Heart right ventricle (tissue), 16 donors: ENCODE results near the gene ZNF710. TPM values are rescaled to one million over a fixed set of nuclear protein-coding genes. Genes with fewer than 3 reads are reported as not detected.

Experiments
- ATAC-seq, 8 donors: fragments of 200-7000 bp; cut with Tn5 transposase; one replicate each; pipeline ENCODE4 v1.9.1; 2020; ENCODE audit warnings: mild to moderate bottlenecking in 8 of 8, moderate library complexity in 8 of 8, moderate number of reproducible peaks in 1 of 8
- DNase-seq, 2 donors: peaks; one replicate each; pipeline ENCODE4 v3.0.0-alpha.2; 2020
- H3K27ac ChIP-seq, 10 donors: fragments of 200-600 bp; sonication (generic) in 2 of 10; one replicate each; pipeline versions ENCODE4 v1.5.0 to v1.8.0; 2020 to 2022; ENCODE audit warnings: mild to moderate bottlenecking in 3 of 10
- H3K27me3 ChIP-seq, 7 donors: fragments of 200-600 bp; one replicate each; pipeline ENCODE4 v1.8.0; 2021 to 2022; ENCODE audit warnings: mild to moderate bottlenecking in 2 of 7
- H3K36me3 ChIP-seq, 9 donors: fragments of 200-600 bp; sonication (generic) in 1 of 9; one replicate each; pipeline versions ENCODE4 v1.5.0 to v1.8.0; 2020 to 2022; ENCODE audit warnings: mild to moderate bottlenecking in 2 of 9
- H3K4me1 ChIP-seq, 9 donors: fragments of 200-600 bp; sonication (generic) in 1 of 9; one replicate each; pipeline versions ENCODE4 v1.5.0 to v1.8.0; 2020 to 2022; ENCODE audit warnings: mild to moderate bottlenecking in 4 of 9
- H3K4me3 ChIP-seq, 10 donors: fragments of 200-600 bp; sonication (generic) in 2 of 10; one replicate each; pipeline versions ENCODE4 v1.5.0 to v1.8.0; 2020 to 2022; ENCODE audit warnings: mild to moderate bottlenecking in 7 of 10, moderate library complexity in 2 of 10
- H3K9me3 ChIP-seq, 11 donors: fragments of 200-600 bp in 10 of 11; sonication (generic) in 2 of 11; one replicate each; pipeline versions ENCODE4 v1.5.0 to v1.8.0; 2013 to 2022; ENCODE audit warnings: mild to moderate bottlenecking in 2 of 11, control low read depth in 1 of 11, moderate library complexity in 1 of 11
- WGBS, 2 donors: extraction: QIAGEN DNeasy Blood & Tissue Kit; methylation state at CpG; one replicate each; pipeline ENCODE4 v1.1.7; 2013; ENCODE audit warnings: inconsistent platforms in 1 of 2; 5-methylcytosine and 5-hydroxymethylcytosine counted together
- intact Hi-C, 10 donors: fragments of 100-400 bp; cut with DNase I; formaldehyde crosslinking; loops; one replicate each; pipeline versions ENCODE4 v1.11.1 to v1.14.2; 2022
- polyA plus RNA-seq, 2 donors: library from polyadenylated mRNA; stranded (reverse); fragments of 200-250 nt; gene quantifications; one replicate each; pipeline ENCODE4 v1.2.3, GENCODE V29; 2013
- total RNA-seq, 10 donors: library from RNA; stranded (reverse); fragmentation: NEBNext Ultra II Directional in 3 of 10; extraction: Animal tissue kit (Norgen Biotek cat#: 25700) in 3 of 10; gene quantifications; one replicate each; pipeline versions ENCODE4 v1.2.1 to v1.2.4, GENCODE V29; 2021 to 2023
- TF ChIP-seq, protein P1 (sequence below), 9 donors: fragments of 200-600 bp; sonication (generic) in 2 of 9; IDR thresholded peaks; one replicate each; pipeline versions ENCODE4 v1.5.0 to v1.8.0; 2021 to 2022; ENCODE audit warnings: antibody characterized with exemption in 9 of 9, mild to moderate bottlenecking in 5 of 9, moderate library complexity in 1 of 9
- donor health status: Arrhythmogenic right ventricular cardiomyopathy.
- donor health status: ischemic (EF 13 %, LVEDD 7.1; RV severe dilation, severe dysfunction).
- donor health status: healthy with polysubstance abuse.
- donor health status: DM: no; HTN: yes; CAD: no.
- donor health status: DM: no; HTN: no; CAD: no.
- donor health status: ischemic (EF 25% LVEDD 6.9; RV normal size, moderate dysfunction).
- donor health status: ischemic (EF 25% LVEDD 5.7; RV mildly dilated, moderate dysfunction).
- donor health status: healthy.
- donor health status: DM: yes; HTN: yes; CAD: no.
- donor health status: Ischemic cardiomyopathy.
- donor health status: ischemic (EF 35%, LVEDD 5.7; RV mildly dilated, moderate dysfunction).
- donor health status: nonischemic (EF 11% LVEDD 7.7; RV severe dilation, severe dysfunction).
- donor health status: DM: yes; HTN: yes; CAD: no.
- donor health status: PGD.
- donor health status: ischemic (EF 29% LVEDD 5.4; RV normal size, mild dysfunction).
- donor health status: nonischemic (EF 23%, LVEDD 6.1; RV moderate dilation, normal function).

ZNF710 gene
- total and polyA plus RNA-seq, 12 donors = 2.8 to 19.8 (median 3.9) TPM

DNA sequence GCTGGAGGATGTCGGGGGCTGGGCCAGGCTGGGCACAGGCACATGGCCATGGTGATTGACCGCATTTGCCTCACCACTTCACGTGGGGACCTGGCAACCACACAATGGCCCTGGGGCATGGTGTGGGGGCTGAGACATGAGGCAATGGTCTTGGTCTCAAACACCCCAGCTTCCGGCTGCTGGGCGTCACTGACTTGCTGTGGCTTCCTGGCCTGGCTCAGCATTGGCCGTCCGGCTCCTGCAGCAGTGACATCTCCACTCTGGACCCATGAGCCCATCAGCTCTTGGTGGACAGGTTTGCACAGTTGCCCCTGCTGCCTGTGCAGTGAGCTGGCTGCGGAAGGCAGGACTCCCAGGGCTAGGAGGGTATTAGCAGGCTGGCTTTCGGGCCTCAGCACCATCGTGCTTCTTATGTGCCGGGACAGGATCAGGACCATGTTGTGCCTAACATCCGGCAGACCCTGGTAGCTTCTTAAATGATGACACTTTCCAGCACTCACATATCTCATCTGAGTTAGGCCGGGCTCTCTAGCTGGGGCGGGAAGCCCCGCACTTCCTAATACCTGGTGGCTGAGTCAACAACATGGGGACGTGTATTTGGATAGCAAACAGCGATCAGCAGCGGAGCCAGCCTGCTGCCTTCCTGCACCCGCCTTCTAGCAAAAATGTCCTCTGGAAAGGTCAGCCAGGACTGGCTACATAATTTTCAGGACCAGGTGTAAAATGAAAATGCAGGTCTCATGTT is 34.1 kb downstream of the ZNF710 start:
- H3K27ac ChIP-seq = peak overlapping the region; percentile 25 to 95 (median 73)
- TF ChIP-seq, protein P1, sequence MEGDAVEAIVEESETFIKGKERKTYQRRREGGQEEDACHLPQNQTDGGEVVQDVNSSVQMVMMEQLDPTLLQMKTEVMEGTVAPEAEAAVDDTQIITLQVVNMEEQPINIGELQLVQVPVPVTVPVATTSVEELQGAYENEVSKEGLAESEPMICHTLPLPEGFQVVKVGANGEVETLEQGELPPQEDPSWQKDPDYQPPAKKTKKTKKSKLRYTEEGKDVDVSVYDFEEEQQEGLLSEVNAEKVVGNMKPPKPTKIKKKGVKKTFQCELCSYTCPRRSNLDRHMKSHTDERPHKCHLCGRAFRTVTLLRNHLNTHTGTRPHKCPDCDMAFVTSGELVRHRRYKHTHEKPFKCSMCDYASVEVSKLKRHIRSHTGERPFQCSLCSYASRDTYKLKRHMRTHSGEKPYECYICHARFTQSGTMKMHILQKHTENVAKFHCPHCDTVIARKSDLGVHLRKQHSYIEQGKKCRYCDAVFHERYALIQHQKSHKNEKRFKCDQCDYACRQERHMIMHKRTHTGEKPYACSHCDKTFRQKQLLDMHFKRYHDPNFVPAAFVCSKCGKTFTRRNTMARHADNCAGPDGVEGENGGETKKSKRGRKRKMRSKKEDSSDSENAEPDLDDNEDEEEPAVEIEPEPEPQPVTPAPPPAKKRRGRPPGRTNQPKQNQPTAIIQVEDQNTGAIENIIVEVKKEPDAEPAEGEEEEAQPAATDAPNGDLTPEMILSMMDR (IDR thresholded peaks at IDR 0.05) = no peak
- peaks cover 15 to 96% (median 64%) of the 10 kb centered on the region in 9 donors for H3K4me1 ChIP-seq
- no peaks in the 10 kb centered on the region for H3K36me3 ChIP-seq
- no peaks in the 10 kb centered on the region for H3K27me3 ChIP-seq
- no peaks in the 10 kb centered on the region for H3K9me3 ChIP-seq
- peak; percentile 24 to 70 (median 54) for ATAC-seq
- DNase-seq = peak; percentile 50 to 51
- WGBS, 2 donors = 76 to 83% methylated on average over 19 of the region's 19 CpGs
- peak overlapping the region in 1 of 10 donors; percentile 30 for H3K4me3 ChIP-seq
- intact Hi-C loops = no loop called here

DNA sequence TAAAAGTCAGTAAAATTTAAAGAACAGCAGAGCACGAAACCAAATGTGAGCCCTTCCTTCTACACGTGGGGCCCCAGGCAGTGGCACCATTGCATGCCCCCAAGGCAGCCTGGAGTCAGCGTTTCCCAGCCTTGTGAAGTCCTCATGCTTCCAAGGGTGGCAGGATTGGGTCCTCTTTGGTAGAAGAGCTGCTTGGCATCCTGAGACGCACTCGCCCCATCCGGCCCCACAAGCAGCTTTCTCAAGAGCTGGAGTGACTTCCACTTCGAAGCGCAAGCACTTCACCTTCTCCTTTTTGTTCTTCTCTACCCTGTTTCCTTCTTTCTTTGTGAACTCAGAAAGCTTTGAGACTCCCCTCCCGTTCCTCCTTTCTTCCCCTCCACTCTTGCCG is 34.7 kb downstream of the ZNF710 start:
- no peaks in the 10 kb centered on the region for H3K27me3 ChIP-seq
- no peak for DNase-seq
- intact Hi-C loops = no loop called here
- peak overlapping the region in 1 of 10 donors; percentile 30 for H3K4me3 ChIP-seq
- no peaks in the 10 kb centered on the region for H3K9me3 ChIP-seq
- peak overlapping the region in 9 of 10 donors; percentile 29 to 95 (median 73) for H3K27ac ChIP-seq
- 84% methylated on average over 10 of the region's 10 CpGs for WGBS, 2 donors
- peaks cover 15 to 97% (median 68%) of the 10 kb centered on the region in 9 donors for H3K4me1 ChIP-seq
- ATAC-seq = peak in 2 of 8 donors; percentile 14 to 19
- TF ChIP-seq, protein P1 (IDR thresholded peaks at IDR 0.05) = no peak
- no peaks in the 10 kb centered on the region for H3K36me3 ChIP-seq

DNA sequence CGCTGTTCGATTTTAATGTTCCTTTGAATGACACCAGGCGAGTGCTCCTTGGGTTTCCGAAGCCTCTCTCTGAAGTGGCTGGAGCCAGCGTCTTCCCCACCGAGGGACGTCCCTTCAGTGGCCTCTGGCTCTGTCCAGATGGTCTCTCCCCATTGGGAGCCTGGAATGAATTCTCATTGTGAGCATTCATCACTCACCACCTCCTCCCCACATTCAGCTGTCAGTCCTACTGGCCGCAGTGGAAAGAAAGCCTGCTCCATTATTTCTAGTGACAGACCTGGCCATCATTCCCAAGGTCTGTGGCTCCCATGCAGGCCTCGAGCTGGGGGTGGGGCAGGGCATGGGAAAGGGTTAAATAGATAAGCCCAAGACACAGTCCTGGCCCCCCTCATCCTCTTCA is 35.2 kb downstream of the ZNF710 start:
- ATAC-seq = no peak
- DNase-seq = no peak

GRCh38 chr15:90036806-90037510 is 35.8 kb downstream of the ZNF710 start:
- TF ChIP-seq, protein P1 (IDR thresholded peaks at IDR 0.05) = no peak
- Histone ChIP-seq H3K36me3 (no peaks in the 10 kb centered on the region), H3K4me3 (no peak overlapping the region), H3K27me3 (no peaks in the 10 kb centered on the region), H3K9me3 (no peaks in the 10 kb centered on the region), H3K4me1 (peaks cover 10 to 87% (median 57%) of the 10 kb centered on the region in 9 donors), H3K27ac (peak overlapping the region in 5 of 10 donors; percentile 30 to 95 (median 86))
- intact Hi-C loops = no loop called here
- DNase-seq (no peak), ATAC-seq (no peak)
- 69 to 76% methylated on average over 11 of the region's 11 CpGs for WGBS, 2 donors

More for the DNA sequence above, 35.2 kb downstream of the ZNF710 start:
- H3K36me3 ChIP-seq = no peaks in the 10 kb centered on the region
- 69 to 76% methylated on average over 9 of the region's 9 CpGs for WGBS, 2 donors
- no peaks in the 10 kb centered on the region for H3K27me3 ChIP-seq
- H3K27ac ChIP-seq = peak overlapping the region in 6 of 10 donors; percentile 30 to 95 (median 60)
- intact Hi-C loops = no loop called here
- peaks cover 15 to 93% (median 63%) of the 10 kb centered on the region in 9 donors for H3K4me1 ChIP-seq
- H3K9me3 ChIP-seq = no peaks in the 10 kb centered on the region
- TF ChIP-seq, protein P1 (IDR thresholded peaks at IDR 0.05) = no peak
- H3K4me3 ChIP-seq = no peak overlapping the region
